Lower leg skin (tissue), 4 donors: ENCODE results near the gene ARHGAP15. TPM values are rescaled to one million over a fixed set of nuclear protein-coding genes. Genes with fewer than 3 reads are reported as not detected.

Experiments
- DNase-seq, 2 donors: peaks; one replicate each; pipeline ENCODE4 v3.0.0-alpha.2; 2019; ENCODE audit warnings: low spot score in 2 of 2
- H3K4me3 ChIP-seq: fragments of 200-600 bp; sonication (generic); 2 replicates; pipeline ENCODE4 v1.5.1; 2017; ENCODE audit warnings: mild to moderate bottlenecking, low read depth; ENCODE audit not compliant: poor library complexity, severe bottlenecking
- POLR2A ChIP-seq, 2 donors: fragments of 450-650 bp; IDR thresholded peaks; one replicate each; pipeline ENCODE4 v1.6.1; 2016 to 2017; ENCODE audit warnings: antibody characterized with exemption in 2 of 2, mild to moderate bottlenecking in 1 of 2, moderate library complexity in 1 of 2
- WGBS, 2 donors: methylation state at CpG; one replicate each; pipeline ENCODE4 v1.1.5; 2018; 5-methylcytosine and 5-hydroxymethylcytosine counted together
- intact Hi-C: fragments of 100-400 bp; cut with DNase I; formaldehyde crosslinking; loops from one replicate; pipeline ENCODE4 v1.15.0; 2023; ENCODE audit warnings: low total_unique reads
- total RNA-seq, 4 donors: library from RNA; depleted of rRNA; stranded (reverse); fragments of >200 nt; gene quantifications; one replicate each; pipeline ENCODE4 v1.1.0, GENCODE V29; 2016
- TF ChIP-seq, protein P1 (sequence below), 3 donors: fragments of 450-650 bp; IDR thresholded peaks; one replicate each; pipeline ENCODE4 v1.5.1; 2016; ENCODE audit warnings: antibody characterized with exemption in 3 of 3, mild to moderate bottlenecking in 3 of 3, moderate library complexity in 2 of 3

The ARHGAP15 gene
- total RNA-seq, 4 donors from 2014 or later, result 1.1 to 4.6 (median 2.4) TPM

DNA sequence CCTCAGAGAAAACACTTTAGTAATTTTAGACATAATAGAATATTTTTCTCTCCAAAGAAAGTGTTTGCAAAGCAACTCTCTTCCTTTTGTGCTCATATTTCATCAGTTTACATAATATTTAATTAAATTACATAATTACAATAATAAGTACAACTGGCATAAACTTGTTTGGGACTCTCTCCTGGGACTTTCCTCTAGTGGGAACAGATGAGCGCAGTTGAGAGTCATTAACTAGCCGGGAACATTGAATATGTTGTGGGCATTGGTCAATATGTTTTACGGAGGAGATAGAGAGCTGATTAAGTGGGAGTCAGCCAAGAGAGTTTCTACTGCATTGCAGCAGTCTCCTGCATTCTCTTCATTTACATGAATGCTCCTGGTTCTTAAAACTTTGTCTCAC lies 607.7 kb downstream of the ARHGAP15 start:
- 58 to 71% methylated on average over 3 of the region's 3 CpGs for WGBS, 2 donors
- DNase-seq, result no peak
- no peak overlapping the region for H3K4me3 ChIP-seq
- intact Hi-C loops, result no loop called here
- TF ChIP-seq, protein P1, sequence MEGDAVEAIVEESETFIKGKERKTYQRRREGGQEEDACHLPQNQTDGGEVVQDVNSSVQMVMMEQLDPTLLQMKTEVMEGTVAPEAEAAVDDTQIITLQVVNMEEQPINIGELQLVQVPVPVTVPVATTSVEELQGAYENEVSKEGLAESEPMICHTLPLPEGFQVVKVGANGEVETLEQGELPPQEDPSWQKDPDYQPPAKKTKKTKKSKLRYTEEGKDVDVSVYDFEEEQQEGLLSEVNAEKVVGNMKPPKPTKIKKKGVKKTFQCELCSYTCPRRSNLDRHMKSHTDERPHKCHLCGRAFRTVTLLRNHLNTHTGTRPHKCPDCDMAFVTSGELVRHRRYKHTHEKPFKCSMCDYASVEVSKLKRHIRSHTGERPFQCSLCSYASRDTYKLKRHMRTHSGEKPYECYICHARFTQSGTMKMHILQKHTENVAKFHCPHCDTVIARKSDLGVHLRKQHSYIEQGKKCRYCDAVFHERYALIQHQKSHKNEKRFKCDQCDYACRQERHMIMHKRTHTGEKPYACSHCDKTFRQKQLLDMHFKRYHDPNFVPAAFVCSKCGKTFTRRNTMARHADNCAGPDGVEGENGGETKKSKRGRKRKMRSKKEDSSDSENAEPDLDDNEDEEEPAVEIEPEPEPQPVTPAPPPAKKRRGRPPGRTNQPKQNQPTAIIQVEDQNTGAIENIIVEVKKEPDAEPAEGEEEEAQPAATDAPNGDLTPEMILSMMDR (IDR thresholded peaks at IDR 0.05), result no peak
- TF ChIP-seq POLR2A (IDR thresholded peaks at IDR 0.05), result no peak

DNA sequence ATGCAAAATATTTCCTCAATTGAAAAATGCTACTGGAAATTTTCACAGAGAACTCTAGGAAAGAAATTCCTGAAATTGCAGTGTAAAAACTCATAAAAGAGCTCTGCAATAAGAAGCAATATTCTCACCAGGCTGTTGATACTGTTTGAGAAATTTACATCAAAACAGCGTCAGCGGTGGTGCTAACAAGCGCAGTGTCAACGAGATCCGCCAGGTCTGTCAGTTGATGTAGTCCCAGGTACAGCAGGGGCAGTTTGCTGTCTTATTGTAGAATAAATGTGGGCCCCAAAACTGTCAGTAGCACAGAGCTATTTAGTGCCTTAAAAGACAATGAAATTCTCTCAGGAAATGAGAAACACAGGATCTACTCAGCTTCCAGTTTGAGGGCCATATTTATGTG lies 611.2 kb downstream of the ARHGAP15 start:
- intact Hi-C loops, result no loop called here
- TF ChIP-seq, protein P1 (IDR thresholded peaks at IDR 0.05), result no peak
- no peak for TF ChIP-seq POLR2A (IDR thresholded peaks at IDR 0.05)
- 94% methylated on average over 5 of the region's 5 CpGs for WGBS, 2 donors

DNA sequence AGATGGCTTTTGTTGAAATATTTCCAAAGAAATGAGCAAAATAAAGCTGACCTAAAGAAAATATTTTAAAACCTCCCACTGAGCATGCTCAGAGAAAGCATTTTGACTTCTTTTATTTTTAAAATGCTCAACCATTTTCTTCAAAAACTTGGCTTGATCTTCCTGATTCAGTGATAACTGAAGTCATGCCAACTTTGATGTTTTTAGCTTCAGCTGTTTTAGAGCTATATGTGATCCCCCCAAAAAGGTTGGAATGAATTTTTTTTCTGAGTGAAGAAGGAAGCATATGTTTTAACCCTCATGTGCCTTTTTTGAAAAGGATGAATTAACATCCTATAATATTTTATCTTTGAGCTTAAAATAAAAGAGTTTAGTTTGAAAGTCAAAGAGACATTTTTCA lies 612.0 kb downstream of the ARHGAP15 start:
- H3K4me3 ChIP-seq, result no peak overlapping the region
- no peak for TF ChIP-seq POLR2A (IDR thresholded peaks at IDR 0.05)
- TF ChIP-seq, protein P1 (IDR thresholded peaks at IDR 0.05), result no peak
- intact Hi-C loops, result no loop called here
- no peak for DNase-seq

More for the DNA sequence above, 611.2 kb downstream of the ARHGAP15 start:
- no peak overlapping the region for H3K4me3 ChIP-seq
- no peak for DNase-seq

DNA sequence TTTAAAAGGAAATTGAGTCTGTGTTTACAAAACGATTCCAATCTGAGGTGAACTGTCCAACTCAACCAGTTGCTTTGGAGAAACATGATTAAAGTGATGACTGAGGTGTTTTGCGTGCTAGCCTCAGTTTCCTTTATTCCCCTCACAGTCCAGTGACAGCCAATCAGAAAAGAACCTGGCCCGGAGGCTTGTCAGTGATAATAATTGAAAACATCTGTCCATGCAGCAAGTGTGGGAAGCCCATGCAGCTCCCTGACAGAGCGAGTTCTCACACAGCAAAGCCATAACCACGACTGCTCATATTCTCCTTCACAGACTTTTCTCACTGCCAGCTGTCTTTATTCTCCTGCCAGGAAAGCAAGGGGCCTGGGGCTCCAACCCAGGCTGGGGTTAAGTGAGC lies 613.4 kb downstream of the ARHGAP15 start:
- WGBS, 2 donors, result 61 to 66% methylated on average over 5 of the region's 5 CpGs

DNA sequence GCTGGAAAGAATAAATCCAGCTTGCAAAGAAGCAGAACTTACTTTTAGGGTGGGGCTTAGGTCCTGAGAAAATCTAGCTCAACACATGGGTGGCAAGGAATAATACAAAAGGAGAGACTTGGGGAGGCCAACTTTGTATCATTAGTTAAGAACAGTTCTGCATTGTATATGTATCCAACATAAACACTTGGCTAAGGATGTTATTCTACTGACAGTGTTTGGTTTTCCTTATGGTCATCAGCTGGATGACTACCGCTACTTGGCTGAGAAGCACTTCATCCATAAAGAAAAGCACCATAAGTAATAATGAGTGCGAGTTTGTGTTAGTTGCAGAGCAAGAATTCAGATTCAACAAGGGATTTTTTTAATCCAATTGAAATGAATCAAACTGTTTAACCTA lies 614.9 kb downstream of the ARHGAP15 start:
- DNase-seq, result no peak
- intact Hi-C loops, result no loop called here
- no peak for TF ChIP-seq POLR2A (IDR thresholded peaks at IDR 0.05)
- TF ChIP-seq, protein P1 (IDR thresholded peaks at IDR 0.05), result no peak
- H3K4me3 ChIP-seq, result no peak overlapping the region
- 87 to 97% methylated on average over 2 of the region's 2 CpGs for WGBS, 2 donors

More for the DNA sequence above, 613.4 kb downstream of the ARHGAP15 start:
- DNase-seq, result no peak
- intact Hi-C loops, result no loop called here
- no peak overlapping the region for H3K4me3 ChIP-seq
- TF ChIP-seq, protein P1 (IDR thresholded peaks at IDR 0.05), result no peak
- TF ChIP-seq POLR2A (IDR thresholded peaks at IDR 0.05), result no peak

DNA sequence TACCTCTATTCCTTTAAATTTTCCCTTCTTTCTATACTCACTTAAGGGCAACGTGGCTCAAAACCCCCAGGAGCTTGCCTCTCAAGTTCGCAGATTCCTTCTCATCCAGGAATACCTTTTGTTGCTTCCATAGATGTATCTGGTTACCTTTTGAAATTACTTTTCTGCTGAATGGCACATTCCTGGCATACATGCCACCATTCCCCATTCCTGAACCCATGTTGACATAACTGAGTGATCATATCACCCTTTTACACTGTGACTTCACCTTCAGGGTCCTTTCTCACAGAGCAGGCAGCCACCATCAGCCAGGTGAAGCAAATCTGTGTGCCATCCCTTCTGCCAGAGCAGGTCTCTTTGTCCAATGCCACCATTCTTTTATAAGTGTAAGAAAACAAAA lies 615.8 kb downstream of the ARHGAP15 start:
- intact Hi-C loops, result no loop called here
- TF ChIP-seq, protein P1 (IDR thresholded peaks at IDR 0.05), result no peak
- no peak for TF ChIP-seq POLR2A (IDR thresholded peaks at IDR 0.05)
- 74 to 76% methylated on average over 2 of the region's 2 CpGs for WGBS, 2 donors
- no peak overlapping the region for H3K4me3 ChIP-seq
- DNase-seq, result no peak
